Nephron (organoid): ENCODE measurements around the gene GLIPR2.
A peak's percentile ranks its signal among the peaks of the same experiment; 100 is the strongest.
"Not testable (repeated sequence)": the region's sequence is repeated elsewhere in the genome, so short reads cannot be mapped to it uniquely, and the experiment has no call there.

Experiments used
- H3K27ac Mint-ChIP-seq, 3 experiments: 2 replicates each; pipeline ENCODE4 v1.8.0; 2020; ENCODE audit warnings: mixed read lengths in 3 of 3, mild to moderate bottlenecking in 2 of 3, moderate library complexity in 1 of 3
- H3K27me3 Mint-ChIP-seq: 2 replicates; pipeline ENCODE4 v1.8.0; 2021; ENCODE audit warnings: low read depth, mild to moderate bottlenecking, moderate library complexity, mixed read lengths
- H3K36me3 Mint-ChIP-seq: 2 replicates; pipeline ENCODE4 v1.8.0; 2020; ENCODE audit warnings: low read depth, mixed read lengths
- H3K4me1 Mint-ChIP-seq: 2 replicates; pipeline ENCODE4 v1.8.0; 2020; ENCODE audit warnings: mixed read lengths
- H3K4me3 Mint-ChIP-seq, 3 experiments: 2 replicates each; pipeline ENCODE4 v1.8.0; 2020; ENCODE audit warnings: mild to moderate bottlenecking in 3 of 3, mixed read lengths in 3 of 3, moderate library complexity in 2 of 3
- H3K9me3 Mint-ChIP-seq: 2 replicates; pipeline ENCODE4 v1.8.0; 2020; ENCODE audit warnings: mixed read lengths
- CTCF ChIP-seq, 3 experiments: fragments of 200-600 bp; sonication (generic); IDR thresholded peaks; one replicate each; pipeline ENCODE4 v1.5.0; 2021; ENCODE audit warnings: antibody characterized with exemption in 3 of 3; ENCODE audit not compliant: unreplicated experiment in 3 of 3

Gene GLIPR2

GRCh38 chr9:36158917-36159316, 22.4 kb downstream of the GLIPR2 start:
- Mint-ChIP-seq H3K27ac (peak overlapping the region; percentile 64 to 97 (median 90)), H3K27me3 (no peaks in the 10 kb centered on the region), H3K9me3 (peaks cover 8% of the 10 kb centered on the region), H3K4me3 (no peak overlapping the region), H3K36me3 (peaks cover 28% of the 10 kb centered on the region), H3K4me1 (peaks cover 67% of the 10 kb centered on the region)
- TF ChIP-seq CTCF (IDR thresholded peaks at IDR 0.05; ENCODE audit: unreplicated experiment in 3 of 3) = no peak

- H3K9me3 Mint-ChIP-seq, H3K4me3 Mint-ChIP-seq, H3K27me3 Mint-ChIP-seq: not testable (repeated sequence)
- H3K36me3 Mint-ChIP-seq = peaks cover 27% of the 10 kb centered on the region
- H3K4me1 Mint-ChIP-seq = peaks cover 67% of the 10 kb centered on the region
- peak overlapping the region; percentile 64 to 97 (median 90) for H3K27ac Mint-ChIP-seq
These were observed 23.0 kb downstream of the GLIPR2 start for GRCh38 chr9:36159509-36159908.

GRCh38 chr9:36160126-36160525, 23.6 kb downstream of the GLIPR2 start:
- H3K27me3 Mint-ChIP-seq, H3K4me3 Mint-ChIP-seq, H3K9me3 Mint-ChIP-seq: not testable (repeated sequence)
- H3K4me1 Mint-ChIP-seq = peaks cover 67% of the 10 kb centered on the region
- H3K27ac Mint-ChIP-seq = peak overlapping the region; percentile 24 to 99 (median 74)
- H3K36me3 Mint-ChIP-seq = peaks cover 22% of the 10 kb centered on the region

- peaks cover 22% of the 10 kb centered on the region for H3K36me3 Mint-ChIP-seq
- H3K27ac Mint-ChIP-seq = peak overlapping the region; percentile 79 to 100 (median 99)
- H3K4me1 Mint-ChIP-seq = peaks cover 76% of the 10 kb centered on the region
- H3K9me3 Mint-ChIP-seq = peaks cover 8% of the 10 kb centered on the region
- peak overlapping the region in 2 of 3 experiments; percentile 7 to 13 for H3K4me3 Mint-ChIP-seq
- H3K27me3 Mint-ChIP-seq = no peaks in the 10 kb centered on the region
- TF ChIP-seq CTCF (IDR thresholded peaks at IDR 0.05; ENCODE audit: unreplicated experiment in 3 of 3) = no peak
These were observed 24.7 kb downstream of the GLIPR2 start for GRCh38 chr9:36161187-36161586.

GRCh38 chr9:36162211-36162738, 25.7 kb downstream of the GLIPR2 start:
- Mint-ChIP-seq H3K4me1 (peaks cover 81% of the 10 kb centered on the region), H3K4me3 (no peak overlapping the region), H3K9me3 (peaks cover 8% of the 10 kb centered on the region), H3K36me3 (peaks cover 18% of the 10 kb centered on the region), H3K27me3 (no peaks in the 10 kb centered on the region), H3K27ac (peak overlapping the region; percentile 99 to 100 (median 100))
- no peak for TF ChIP-seq CTCF (IDR thresholded peaks at IDR 0.05; ENCODE audit: unreplicated experiment in 3 of 3)

- no peak for TF ChIP-seq CTCF (IDR thresholded peaks at IDR 0.05; ENCODE audit: unreplicated experiment in 3 of 3)
- H3K36me3 Mint-ChIP-seq = peaks cover 9% of the 10 kb centered on the region
- H3K4me1 Mint-ChIP-seq = peaks cover 77% of the 10 kb centered on the region
- H3K27me3 Mint-ChIP-seq = no peaks in the 10 kb centered on the region
- peaks cover 3% of the 10 kb centered on the region for H3K9me3 Mint-ChIP-seq
- H3K27ac Mint-ChIP-seq = peak overlapping the region; percentile 99 to 100 (median 100)
- peak overlapping the region; percentile 30 to 80 (median 31) for H3K4me3 Mint-ChIP-seq
These were observed 26.7 kb downstream of the GLIPR2 start for GRCh38 chr9:36163049-36163785.

DNA sequence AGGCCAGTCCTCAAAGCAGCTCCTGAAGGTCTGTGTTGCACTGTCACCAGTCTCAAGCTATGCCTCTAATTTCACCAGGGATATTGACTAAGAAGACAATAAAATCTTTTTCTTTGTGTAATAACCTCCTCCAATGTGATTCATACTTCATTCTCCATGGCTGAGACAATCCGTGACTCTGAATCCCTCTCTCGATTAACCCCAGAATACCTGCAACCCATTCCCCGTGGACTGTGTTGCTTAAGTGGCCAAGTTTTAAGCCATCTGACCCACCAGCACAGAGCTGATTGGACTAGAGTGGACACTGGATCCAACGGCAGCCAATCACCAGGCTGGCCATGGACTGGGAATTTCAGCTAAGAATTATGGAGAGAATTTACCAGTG, 27.2 kb downstream of the GLIPR2 start:
- H3K27ac Mint-ChIP-seq = peak overlapping the region; percentile 99 to 100 (median 100)
- peaks cover 3% of the 10 kb centered on the region for H3K36me3 Mint-ChIP-seq
- no peaks in the 10 kb centered on the region for H3K9me3 Mint-ChIP-seq
- no peak for TF ChIP-seq CTCF (IDR thresholded peaks at IDR 0.05; ENCODE audit: unreplicated experiment in 3 of 3)
- H3K4me3 Mint-ChIP-seq = peak overlapping the region; percentile 24 to 80 (median 79)
- peaks cover 72% of the 10 kb centered on the region for H3K4me1 Mint-ChIP-seq
- no peaks in the 10 kb centered on the region for H3K27me3 Mint-ChIP-seq
